GM20000 (cell line): Measurements from ENCODE around the gene CCDC106.

ENCODE experiments used
- DNase-seq: peaks from one replicate; pipeline ENCODE4 v3.0.0; 2012; ENCODE audit warnings: low spot score
- TF ChIP-seq, protein P1 (sequence below): IDR thresholded peaks from 2 replicates; pipeline ENCODE4 v1.5.1; 2012; ENCODE audit warnings: mild to moderate bottlenecking, control low read depth; ENCODE audit errors: extremely low read depth, missing control alignments

CCDC106 gene

DNA sequence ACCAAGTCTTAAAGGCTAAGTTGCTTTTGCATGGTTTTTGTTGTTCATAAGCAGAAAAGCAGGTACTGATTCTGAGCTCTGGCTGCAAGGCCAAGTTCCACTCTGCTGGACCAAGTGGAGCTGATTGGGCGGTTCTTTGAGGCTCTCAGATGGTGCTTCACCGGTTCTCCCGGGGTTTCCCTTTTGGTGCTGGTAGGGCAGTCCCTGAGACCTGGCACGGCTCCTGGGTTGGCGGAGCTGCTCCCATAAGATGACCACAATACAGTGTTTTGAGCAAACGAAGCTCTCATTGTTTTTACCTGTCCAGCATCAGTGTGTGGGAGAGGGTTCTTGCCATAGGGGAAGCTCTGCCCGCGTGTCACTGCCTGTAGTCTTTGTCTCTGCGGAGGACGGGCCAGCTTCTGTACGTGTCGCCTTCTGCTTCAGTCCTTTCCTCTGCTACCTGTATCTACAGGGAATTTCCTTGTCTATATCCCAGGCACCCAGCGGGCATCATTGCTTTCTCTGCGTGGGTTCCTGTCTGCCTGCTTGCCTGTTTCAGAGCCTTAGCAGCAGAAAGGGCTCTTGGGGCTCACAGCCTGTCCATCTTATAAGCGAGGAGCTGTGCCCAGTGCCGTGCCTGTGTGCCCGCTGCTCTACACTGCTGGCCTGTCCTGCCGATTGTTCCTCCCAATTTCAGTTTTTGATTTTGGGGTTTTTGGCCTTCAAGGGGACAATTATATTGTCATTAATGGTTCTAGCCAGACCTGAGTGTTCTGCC is 9.2 kb downstream of the CCDC106 start:
- DNase-seq = no peak

DNA sequence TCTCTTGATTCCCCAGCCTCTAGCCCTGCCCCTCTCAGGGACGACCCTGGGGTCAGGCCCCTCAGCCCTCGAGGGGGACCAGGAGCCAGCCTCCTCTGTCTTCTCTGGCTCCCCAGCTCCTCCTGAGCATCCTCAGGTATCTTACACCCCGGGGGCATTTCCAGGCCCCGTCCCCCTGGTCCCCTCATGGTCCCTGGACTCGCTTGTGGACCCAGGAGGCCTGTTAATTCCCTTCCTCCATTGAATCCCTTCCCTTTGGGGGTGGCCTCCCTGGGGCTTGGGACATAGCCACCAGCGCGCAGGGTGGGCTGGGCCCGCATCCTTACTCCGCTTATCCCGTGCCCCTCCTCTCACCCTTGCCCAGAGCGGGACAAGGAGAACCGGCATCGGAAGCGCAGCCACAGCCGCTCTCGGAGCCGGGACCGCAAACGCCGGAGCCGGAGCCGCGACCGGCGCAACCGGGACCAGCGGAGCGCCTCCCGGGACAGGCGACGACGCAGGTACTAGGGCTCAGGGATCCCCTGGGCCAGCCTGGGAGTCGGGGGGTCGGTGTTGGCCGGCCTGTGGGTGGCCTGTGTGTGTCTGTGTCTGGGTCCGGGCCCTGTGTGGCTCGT is 10.9 kb downstream of the CCDC106 start:
- no peak for DNase-seq
- TF ChIP-seq, protein P1, sequence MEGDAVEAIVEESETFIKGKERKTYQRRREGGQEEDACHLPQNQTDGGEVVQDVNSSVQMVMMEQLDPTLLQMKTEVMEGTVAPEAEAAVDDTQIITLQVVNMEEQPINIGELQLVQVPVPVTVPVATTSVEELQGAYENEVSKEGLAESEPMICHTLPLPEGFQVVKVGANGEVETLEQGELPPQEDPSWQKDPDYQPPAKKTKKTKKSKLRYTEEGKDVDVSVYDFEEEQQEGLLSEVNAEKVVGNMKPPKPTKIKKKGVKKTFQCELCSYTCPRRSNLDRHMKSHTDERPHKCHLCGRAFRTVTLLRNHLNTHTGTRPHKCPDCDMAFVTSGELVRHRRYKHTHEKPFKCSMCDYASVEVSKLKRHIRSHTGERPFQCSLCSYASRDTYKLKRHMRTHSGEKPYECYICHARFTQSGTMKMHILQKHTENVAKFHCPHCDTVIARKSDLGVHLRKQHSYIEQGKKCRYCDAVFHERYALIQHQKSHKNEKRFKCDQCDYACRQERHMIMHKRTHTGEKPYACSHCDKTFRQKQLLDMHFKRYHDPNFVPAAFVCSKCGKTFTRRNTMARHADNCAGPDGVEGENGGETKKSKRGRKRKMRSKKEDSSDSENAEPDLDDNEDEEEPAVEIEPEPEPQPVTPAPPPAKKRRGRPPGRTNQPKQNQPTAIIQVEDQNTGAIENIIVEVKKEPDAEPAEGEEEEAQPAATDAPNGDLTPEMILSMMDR = no peak

More for the DNA sequence above, 9.2 kb downstream of the CCDC106 start:
- TF ChIP-seq, protein P1 = no peak

DNA sequence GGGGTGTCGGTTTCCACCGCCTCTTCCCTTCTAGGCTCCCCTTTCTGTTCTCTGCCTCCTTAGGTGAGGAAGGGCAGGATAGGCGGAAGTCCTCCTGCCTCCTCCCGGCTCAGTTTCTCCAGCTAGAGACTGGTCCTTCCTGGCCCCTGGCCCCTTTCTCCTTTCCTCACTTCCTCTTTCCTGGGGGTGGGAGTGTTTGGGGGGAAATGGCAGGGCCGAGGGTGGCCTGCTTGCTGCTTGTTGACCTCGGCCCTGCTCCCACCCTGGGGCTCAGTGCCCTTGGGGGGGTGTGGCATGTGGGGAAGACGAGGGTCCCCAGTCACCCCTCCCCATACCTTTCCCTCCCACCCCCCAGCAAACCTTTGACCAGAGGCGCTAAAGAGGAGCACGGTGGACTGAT is 11.8 kb downstream of the CCDC106 start:
- no peak for DNase-seq
- TF ChIP-seq, protein P1 = no peak

DNA sequence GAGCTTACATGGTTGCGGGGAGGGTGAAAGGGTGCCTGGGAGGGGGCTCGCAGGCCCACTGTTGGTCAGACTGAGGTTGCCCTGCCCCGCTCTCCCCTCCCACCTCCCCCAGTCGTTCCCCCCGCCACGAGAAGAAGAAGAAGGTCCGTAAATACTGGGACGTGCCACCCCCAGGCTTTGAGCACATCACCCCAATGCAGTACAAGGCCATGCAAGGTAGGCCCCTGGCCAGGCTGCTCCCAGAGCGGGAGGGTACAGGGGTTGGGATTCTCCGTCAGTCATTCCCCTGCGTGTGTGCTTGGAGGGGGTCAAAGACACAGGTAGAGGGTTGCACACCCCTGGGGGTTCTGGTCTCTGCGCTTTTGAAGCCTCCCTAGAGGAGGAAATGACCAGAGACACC is 12.4 kb downstream of the CCDC106 start:
- TF ChIP-seq, protein P1 = no peak
- DNase-seq = no peak

DNA sequence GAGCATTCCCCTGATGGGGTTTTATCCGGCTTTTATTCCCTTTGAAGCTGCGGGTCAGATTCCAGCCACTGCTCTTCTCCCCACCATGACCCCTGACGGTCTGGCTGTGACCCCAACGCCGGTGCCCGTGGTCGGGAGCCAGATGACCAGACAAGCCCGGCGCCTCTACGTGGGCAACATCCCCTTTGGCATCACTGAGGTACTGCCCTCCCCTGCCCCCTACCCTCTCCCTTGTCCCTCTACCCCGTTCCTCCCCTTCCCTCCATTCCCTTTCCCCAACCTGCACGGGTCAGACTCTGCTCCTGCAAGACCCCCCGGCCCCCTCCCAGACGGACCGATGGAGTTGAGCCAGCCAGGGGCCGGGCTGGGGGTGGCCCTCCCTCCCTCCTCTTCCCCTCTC is 13.0 kb downstream of the CCDC106 start:
- DNase-seq = no peak
- TF ChIP-seq, protein P1 = no peak

DNA sequence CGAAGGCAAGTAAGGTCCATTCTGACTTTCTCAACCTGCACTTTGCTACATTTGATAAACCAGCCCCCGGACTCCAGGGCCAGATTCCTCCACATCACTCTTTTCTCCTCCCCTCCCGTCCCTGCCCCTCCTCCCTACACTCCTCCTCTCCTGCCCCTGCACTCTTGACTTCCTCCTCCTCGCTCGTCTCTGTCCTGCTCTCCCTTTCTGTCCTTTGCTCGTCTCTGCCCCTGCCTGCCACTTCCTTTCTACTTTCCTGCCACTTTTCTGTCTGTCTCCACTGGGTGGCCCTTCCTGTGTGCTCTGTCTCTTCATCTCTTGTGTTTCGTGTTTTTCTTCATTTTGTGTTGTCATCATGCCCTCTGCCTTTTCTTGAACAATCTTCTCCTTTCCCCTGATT is 13.8 kb downstream of the CCDC106 start:
- TF ChIP-seq, protein P1 = no peak
- no peak for DNase-seq

DNA sequence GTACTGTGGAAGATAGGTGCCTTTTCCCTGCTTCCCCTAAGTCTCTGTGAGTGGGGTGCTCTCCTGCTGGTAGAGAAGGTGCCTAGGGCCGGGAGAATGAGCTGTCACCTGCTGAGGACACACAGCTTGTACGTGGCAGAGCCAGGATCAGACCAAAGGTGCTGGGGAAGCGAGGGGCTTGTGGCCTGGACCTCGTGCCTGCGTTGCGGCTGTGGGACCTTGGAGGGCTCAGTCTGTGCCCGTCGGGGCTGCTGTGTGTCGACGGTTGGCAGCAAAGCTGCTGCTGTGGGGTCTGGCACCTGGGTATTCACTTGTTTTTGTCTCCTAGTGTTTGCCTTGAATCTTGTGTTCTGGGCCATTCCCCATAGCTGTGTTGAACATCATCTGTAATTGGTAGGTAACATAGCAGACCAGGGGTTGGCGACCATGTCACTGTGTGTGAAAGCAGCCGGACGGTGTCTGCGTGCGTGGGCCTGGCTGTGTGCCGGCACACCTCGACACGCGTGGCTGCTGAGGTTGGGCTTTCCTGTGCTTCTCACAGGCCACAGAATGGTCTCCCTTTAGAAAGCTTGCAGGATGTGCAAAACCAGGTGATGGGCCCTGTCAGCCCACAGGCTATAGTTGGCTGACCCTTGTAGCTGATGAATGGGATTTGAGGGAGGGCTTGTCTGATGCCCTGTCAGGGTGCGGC is 16.0 kb downstream of the CCDC106 start:
- TF ChIP-seq, protein P1 = no peak
- DNase-seq = no peak
